Measurements from ENCODE around the gene PSMB10.

- TF ChIP-seq CTCF (IDR thresholded peaks at IDR 0.05 in 2 of 3, conservative IDR thresholded peaks at IDR 0.05 in 1 of 3; ENCODE audit: borderline replicate concordance in 1 of 3, insufficient read depth in 1 of 3, low read depth in 2 of 3, low read length in 2 of 3) (no peak), TCF7L2 (IDR thresholded peaks at IDR 0.05; ENCODE audit: borderline replicate concordance, extremely low read depth, insufficient read depth, insufficient read length) (no peak), ZNF274 (IDR thresholded peaks at IDR 0.05; ENCODE audit: low read depth, low read length) (no peak), CBX3 (IDR thresholded peaks at IDR 0.05; ENCODE audit: low read depth) (no peak), MAX (IDR thresholded peaks at IDR 0.05) (no peak), POLR2A (IDR thresholded peaks at IDR 0.05; ENCODE audit: borderline replicate concordance, extremely low read depth, insufficient read depth, insufficient read length) (no peak), POLR2AphosphoS5 (IDR thresholded peaks at IDR 0.05; ENCODE audit: low read depth, low read length) (no peak), YY1 (IDR thresholded peaks at IDR 0.05; ENCODE audit: extremely low read depth, insufficient replicate concordance, low read depth, low read length) (no peak), RAD21 (IDR thresholded peaks at IDR 0.05; ENCODE audit: low read depth) (no peak)
These were observed 8.8 kb upstream of the PSMB10 start for GRCh38 chr16:67945392-67945933.

Measured in HCT116 (cell line).